ENCODE results near the gene SLC7A7. TPM values are rescaled to one million over a fixed set of nuclear protein-coding genes. Genes with fewer than 3 reads are reported as not detected.
"Not testable (repeated sequence)": the region's sequence is repeated elsewhere in the genome, so short reads cannot be mapped to it uniquely, and the experiment has no call there.

Gene SLC7A7
- polyA plus RNA-seq, 4 donors, result 9.6 to 138 (median 77.1) TPM

GRCh38 chr14:22822016-22822570 lies 6.9 kb upstream of the SLC7A7 start:
- no peak for DNase-seq (ENCODE audit: low read depth in 4 of 4, low spot score in 3 of 4)

GRCh38 chr14:22821193-22822015 lies 6.2 kb upstream of the SLC7A7 start:
- DNase-seq (ENCODE audit: low read depth in 4 of 4, low spot score in 3 of 4), result no peak

- DNase-seq (ENCODE audit: low read depth in 4 of 4, low spot score in 3 of 4), result no peak
Measured at GRCh38 chr14:22820731-22821130, 5.5 kb upstream of the SLC7A7 start.

GRCh38 chr14:22819151-22819988 lies 4.1 kb upstream of the SLC7A7 start:
- DNase-seq (ENCODE audit: low read depth in 4 of 4, low spot score in 3 of 4), result no peak

- DNase-seq (ENCODE audit: low read depth in 4 of 4, low spot score in 3 of 4), result no peak
Measured at GRCh38 chr14:22814373-22814772, 862 bp downstream of the SLC7A7 start.

GRCh38 chr14:22813145-22813544 lies 2.1 kb downstream of the SLC7A7 start:
- no peak for DNase-seq (ENCODE audit: low read depth in 4 of 4, low spot score in 3 of 4)

- no peak for DNase-seq (ENCODE audit: low read depth in 4 of 4, low spot score in 3 of 4)
Measured at GRCh38 chr14:22812744-22813143, 2.5 kb downstream of the SLC7A7 start.

GRCh38 chr14:22811722-22812121 lies 3.5 kb downstream of the SLC7A7 start:
- no peak for DNase-seq (ENCODE audit: low read depth in 4 of 4, low spot score in 3 of 4)

GRCh38 chr14:22808388-22809209 lies 6.6 kb downstream of the SLC7A7 start:
- no peak for DNase-seq (ENCODE audit: low read depth in 4 of 4, low spot score in 3 of 4)

- no peak for DNase-seq (ENCODE audit: low read depth in 4 of 4, low spot score in 3 of 4)
Measured at GRCh38 chr14:22807432-22808087, 7.7 kb downstream of the SLC7A7 start.

GRCh38 chr14:22805235-22805634 lies 10.0 kb downstream of the SLC7A7 start:
- not testable (repeated sequence) for DNase-seq (ENCODE audit: low read depth in 4 of 4, low spot score in 3 of 4)

GRCh38 chr14:22803687-22803974 lies 11.6 kb downstream of the SLC7A7 start:
- DNase-seq (ENCODE audit: low read depth in 4 of 4, low spot score in 3 of 4), result no peak

GRCh38 chr14:22802860-22803686 lies 12.2 kb downstream of the SLC7A7 start:
- DNase-seq (ENCODE audit: low read depth in 4 of 4, low spot score in 3 of 4), result no peak

- no peak for DNase-seq (ENCODE audit: low read depth in 4 of 4, low spot score in 3 of 4)
Measured at GRCh38 chr14:22801716-22802115, 13.5 kb downstream of the SLC7A7 start.

GRCh38 chr14:22800346-22800745 lies 14.9 kb downstream of the SLC7A7 start:
- DNase-seq (ENCODE audit: low read depth in 4 of 4, low spot score in 3 of 4), result no peak

- DNase-seq (ENCODE audit: low read depth in 4 of 4, low spot score in 3 of 4), result no peak
Measured at GRCh38 chr14:22798528-22798927, 16.7 kb downstream of the SLC7A7 start.

- DNase-seq (ENCODE audit: low read depth in 4 of 4, low spot score in 3 of 4), result no peak
Measured at GRCh38 chr14:22797017-22797917, 18.0 kb downstream of the SLC7A7 start.

GRCh38 chr14:22796087-22796707 lies 19.0 kb downstream of the SLC7A7 start:
- no peak for DNase-seq (ENCODE audit: low read depth in 4 of 4, low spot score in 3 of 4)
